H7 (cell line): Measurements from ENCODE around the gene AMTN. TPM values are rescaled to one million over a fixed set of nuclear protein-coding genes. Genes with fewer than 3 reads are reported as not detected.
"Not testable (repeated sequence)": the region's sequence is repeated elsewhere in the genome, so short reads cannot be mapped to it uniquely, and the experiment has no call there.

ENCODE experiments used
- DNase-seq: peaks from one replicate; pipeline ENCODE4 v3.0.0; 2012
- H3K27me3 ChIP-seq: 2 replicates; pipeline ENCODE4 v1.6.0; 2011; ENCODE audit warnings: mild to moderate bottlenecking, low read length; ENCODE audit not compliant: control insufficient read depth, insufficient read depth
- H3K36me3 ChIP-seq: replicated peaks from 2 replicates; pipeline ENCODE4 v1.5.1; 2011; ENCODE audit warnings: low read length; ENCODE audit not compliant: control insufficient read depth, insufficient read depth
- H3K4me3 ChIP-seq: 2 replicates; pipeline ENCODE4 v1.5.1; 2011; ENCODE audit warnings: low read depth, mild to moderate bottlenecking, control low read depth, low read length, moderate library complexity; ENCODE audit not compliant: insufficient read depth
- total RNA-seq: library from RNA; depleted of rRNA; stranded (reverse); fragments of >200 nt; shearing (Covaris generic); gene quantifications from 2 replicates; pipeline ENCODE4 v1.2.3, GENCODE V29; 2014

AMTN gene
- total RNA-seq, 1 experiment from 2014 or later: not detected

DNA sequence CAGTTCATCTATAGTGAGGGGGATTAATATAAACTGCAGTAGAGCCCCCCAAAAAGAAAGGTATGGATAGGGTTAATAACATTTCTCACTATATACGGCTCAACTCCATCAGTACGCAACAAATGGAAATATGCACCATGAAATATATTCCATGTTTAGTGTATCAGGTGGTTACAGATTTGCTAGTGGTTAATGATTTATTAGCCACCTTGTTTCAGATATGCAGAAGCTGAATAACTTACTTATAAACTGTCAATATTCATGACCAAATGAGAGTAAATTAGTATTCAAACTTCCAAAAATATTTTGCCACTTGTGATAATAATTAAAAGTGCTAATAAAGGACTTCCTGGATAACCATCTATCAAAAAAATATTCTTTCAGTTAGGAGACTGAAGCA, 14.8 kb downstream of the AMTN start:
- Histone ChIP-seq H3K4me3 (no peak overlapping the region), H3K36me3 (no peaks in the 10 kb centered on the region), H3K27me3 (no peaks in the 10 kb centered on the region)
- no peak for DNase-seq

- Histone ChIP-seq H3K36me3 (no peaks in the 10 kb centered on the region), H3K4me3 (no peak overlapping the region), H3K27me3 (no peaks in the 10 kb centered on the region)
- DNase-seq: no peak
These were observed 15.4 kb downstream of the AMTN start for GRCh38 chr4:70533791-70534190.

DNA sequence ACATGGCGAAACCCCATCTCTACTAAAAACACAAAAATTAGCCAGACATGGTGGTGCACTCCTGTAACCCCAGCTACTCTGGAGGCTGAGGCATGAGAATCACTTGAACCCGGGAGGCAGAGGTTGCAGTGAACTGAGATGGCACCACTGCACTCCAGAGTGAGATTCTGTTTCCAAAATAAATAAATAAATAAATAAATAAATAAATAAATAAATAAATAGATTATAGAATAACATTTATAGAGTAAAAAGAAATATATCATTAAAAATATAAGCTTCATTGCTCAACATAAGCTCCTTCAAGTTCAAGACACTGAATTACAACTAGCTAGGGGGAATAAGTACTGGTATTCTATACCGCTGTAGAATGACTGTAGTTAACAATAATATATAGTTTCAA, 16.5 kb downstream of the AMTN start:
- not testable (repeated sequence) for H3K27me3 ChIP-seq, DNase-seq, H3K36me3 ChIP-seq, H3K4me3 ChIP-seq

DNA sequence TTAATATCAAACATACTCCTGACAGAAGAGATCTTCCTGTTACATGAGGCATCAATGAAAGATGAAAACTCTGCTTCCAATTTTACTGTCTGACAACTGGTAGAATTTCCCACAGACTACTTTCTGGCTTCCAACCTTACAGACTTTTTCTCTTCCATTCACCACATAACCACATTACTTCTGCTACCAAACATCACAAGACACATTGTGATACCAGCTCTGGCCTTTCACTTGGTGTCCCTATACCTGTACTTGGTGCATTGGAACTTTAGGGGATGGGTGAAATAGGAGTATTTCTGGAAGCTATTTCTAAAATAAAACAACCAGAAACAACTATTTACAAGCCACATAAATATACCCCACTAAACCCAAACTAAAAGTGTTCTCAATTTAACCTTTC, 20.5 kb downstream of the AMTN start:
- no peak for DNase-seq
- no peaks in the 10 kb centered on the region for H3K36me3 ChIP-seq
- H3K4me3 ChIP-seq: no peak overlapping the region
- H3K27me3 ChIP-seq: no peaks in the 10 kb centered on the region

DNA sequence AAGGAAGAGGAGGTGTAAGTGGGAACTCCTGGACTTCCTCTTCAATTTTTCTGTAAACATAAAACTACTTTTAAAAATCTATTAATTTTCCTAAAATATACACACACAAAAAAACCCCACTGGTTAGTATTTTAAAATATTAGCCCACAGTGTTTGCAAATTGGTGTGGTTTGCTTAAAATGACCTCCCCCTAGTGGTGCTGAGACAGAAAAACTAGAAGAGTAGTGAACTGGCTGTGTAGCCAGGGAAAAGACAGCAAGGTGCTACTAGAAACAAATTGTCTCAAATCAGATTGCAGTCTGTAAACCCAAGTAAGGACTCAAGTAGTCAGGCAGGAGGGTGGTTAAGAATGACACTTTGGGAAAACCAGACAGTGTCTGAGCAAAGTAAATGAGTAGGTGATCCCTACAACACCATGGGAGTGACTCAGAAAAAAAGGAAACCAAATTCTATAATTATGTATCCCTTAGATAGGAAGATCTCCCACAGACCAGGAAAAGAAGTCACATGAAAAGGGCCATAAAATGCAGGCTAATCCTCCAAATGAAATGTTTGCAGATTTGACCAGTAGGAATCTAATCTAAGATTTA, 26.0 kb downstream of the AMTN start:
- no peaks in the 10 kb centered on the region for H3K27me3 ChIP-seq
- DNase-seq: peak; percentile 3
- no peak overlapping the region for H3K4me3 ChIP-seq
- no peaks in the 10 kb centered on the region for H3K36me3 ChIP-seq

- H3K4me3 ChIP-seq: no peak overlapping the region
- DNase-seq: no peak
- no peaks in the 10 kb centered on the region for H3K36me3 ChIP-seq
- no peaks in the 10 kb centered on the region for H3K27me3 ChIP-seq
These were observed 38.5 kb downstream of the AMTN start for GRCh38 chr4:70556856-70557255.

DNA sequence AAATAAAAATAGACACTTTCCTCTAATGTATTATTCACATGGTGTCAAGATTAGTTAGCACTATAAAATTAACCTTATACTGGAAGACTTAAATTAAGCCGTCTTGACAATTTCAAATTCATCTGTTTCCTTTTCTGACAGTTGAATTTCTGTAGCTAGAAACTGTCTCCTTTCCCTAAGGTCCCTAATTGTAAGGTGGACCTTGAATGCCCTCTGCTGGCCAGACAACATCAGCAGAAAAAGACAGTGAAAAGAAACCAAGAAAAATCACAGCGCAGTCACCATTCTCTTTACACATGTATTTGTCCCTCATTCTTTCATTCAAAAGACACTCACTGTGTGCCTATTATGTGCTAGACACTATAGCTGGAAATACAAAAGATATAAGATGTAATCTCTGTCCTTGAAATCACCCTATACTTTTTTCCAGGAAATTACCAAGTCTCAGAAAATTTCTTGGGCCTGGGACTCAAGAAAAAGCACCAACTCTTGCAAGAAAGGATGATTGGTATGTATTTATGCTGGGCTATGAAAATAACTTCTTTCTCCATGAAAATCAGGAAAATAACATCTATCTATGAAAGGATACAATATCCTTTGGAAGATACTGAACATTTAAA, 41.0 kb downstream of the AMTN start:
- no peak overlapping the region for H3K4me3 ChIP-seq
- H3K36me3 ChIP-seq: no peaks in the 10 kb centered on the region
- no peaks in the 10 kb centered on the region for H3K27me3 ChIP-seq
- peak; percentile 55 for DNase-seq

GRCh38 chr4:70559924-70560323, 41.6 kb downstream of the AMTN start:
- no peak for DNase-seq
- H3K36me3 ChIP-seq: no peaks in the 10 kb centered on the region
- H3K27me3 ChIP-seq: no peaks in the 10 kb centered on the region
- H3K4me3 ChIP-seq: no peak overlapping the region

- no peak overlapping the region for H3K4me3 ChIP-seq
- DNase-seq: no peak
- H3K36me3 ChIP-seq: no peaks in the 10 kb centered on the region
- H3K27me3 ChIP-seq: no peaks in the 10 kb centered on the region
These were observed 45.7 kb downstream of the AMTN start for GRCh38 chr4:70564033-70564432.

GRCh38 chr4:70570796-70571195, 52.4 kb downstream of the AMTN start:
- no peak overlapping the region for H3K4me3 ChIP-seq
- H3K36me3 ChIP-seq: no peaks in the 10 kb centered on the region
- no peak for DNase-seq
- H3K27me3 ChIP-seq: no peaks in the 10 kb centered on the region

GRCh38 chr4:70571772-70572171, 53.4 kb downstream of the AMTN start:
- DNase-seq: no peak
- Histone ChIP-seq H3K27me3 (no peaks in the 10 kb centered on the region), H3K36me3 (no peaks in the 10 kb centered on the region), H3K4me3 (no peak overlapping the region)

GRCh38 chr4:70575964-70576363, 57.6 kb downstream of the AMTN start:
- Histone ChIP-seq H3K36me3 (no peaks in the 10 kb centered on the region), H3K27me3 (no peaks in the 10 kb centered on the region), H3K4me3 (no peak overlapping the region)
- no peak for DNase-seq

DNA sequence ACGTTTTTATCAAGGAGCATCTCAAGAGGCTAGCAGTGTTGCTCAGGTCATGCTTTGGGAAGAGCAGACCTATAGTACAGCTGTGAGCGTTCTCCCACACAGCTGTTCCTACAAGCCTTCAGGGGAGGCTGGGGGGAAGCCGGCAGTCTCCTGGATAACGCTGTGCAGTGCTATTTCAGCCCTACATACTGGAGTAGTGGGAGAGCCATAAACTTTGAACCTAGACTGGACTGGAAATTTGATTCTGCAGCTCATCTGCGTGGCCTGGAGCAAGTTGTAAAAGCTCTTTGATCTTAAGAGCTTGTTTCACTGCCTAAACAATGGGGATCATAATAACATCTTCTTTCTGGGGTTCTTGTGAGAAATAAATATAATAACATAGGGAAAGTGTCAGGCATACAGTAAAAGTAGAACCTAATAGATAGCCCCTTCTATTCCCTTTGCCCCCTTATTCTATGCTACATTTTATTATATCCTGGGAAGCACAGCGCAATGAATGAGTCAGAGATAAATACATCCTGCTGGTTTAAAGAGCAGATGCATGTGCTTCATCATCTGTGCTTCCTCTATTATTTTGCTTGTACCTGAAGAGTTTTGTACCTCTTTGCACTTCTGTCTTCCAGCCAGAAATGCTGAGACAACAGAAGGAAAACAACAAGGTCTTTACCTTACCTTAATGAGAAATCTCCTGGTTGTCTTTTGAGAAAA, 59.0 kb downstream of the AMTN start:
- DNase-seq: no peak
- H3K36me3 ChIP-seq: no peaks in the 10 kb centered on the region
- H3K4me3 ChIP-seq: no peak overlapping the region
- H3K27me3 ChIP-seq: no peaks in the 10 kb centered on the region

DNA sequence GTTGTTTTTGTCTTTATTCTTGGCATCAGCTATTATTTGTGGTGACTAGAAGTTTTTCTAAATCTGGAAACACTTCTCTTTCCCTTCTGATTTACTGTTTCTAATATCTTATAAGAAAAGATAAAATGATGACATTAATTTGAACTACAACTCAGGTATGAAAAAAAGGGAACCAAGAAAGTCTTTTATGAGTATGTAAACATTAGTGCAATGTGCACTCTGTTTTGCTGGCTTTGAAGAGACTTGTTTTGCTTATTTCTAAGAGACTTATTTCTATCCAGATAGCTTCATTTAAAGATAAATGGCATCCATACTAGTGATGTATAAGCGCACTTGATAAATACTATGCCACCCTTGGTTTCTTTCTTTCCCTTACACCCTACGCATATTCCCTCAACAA, 63.6 kb downstream of the AMTN start:
- H3K4me3 ChIP-seq: no peak overlapping the region
- H3K27me3 ChIP-seq: no peaks in the 10 kb centered on the region
- DNase-seq: no peak
- no peaks in the 10 kb centered on the region for H3K36me3 ChIP-seq
